Common myeloid progenitor, CD34-positive (primary cell): ENCODE data around the gene ADIPOQ.
"Not testable (repeated sequence)": the region's sequence is repeated elsewhere in the genome, so short reads cannot be mapped to it uniquely, and the experiment has no call there.

Source experiments
- CTCF ChIA-PET: fragments of 350-600 bp; sonication (Branson Sonifier 250); formaldehyde crosslinking; loops from one replicate; lab custom pipeline; 2021; ENCODE audit warnings: antibody characterized with exemption; lab: Charles Lee
- POLR2A ChIA-PET: fragments of 350-600 bp; sonication (Branson Sonifier 250); formaldehyde crosslinking; loops from one replicate; lab custom pipeline; 2021; ENCODE audit warnings: antibody characterized with exemption; lab: Charles Lee
- DNase-seq, 3 donors: peaks; one replicate each; pipeline versions ENCODE4 v3.0.0 to v3.0.0-alpha.2; 2013
- H3K27ac ChIP-seq, 2 experiments: 1 replicate in 1 of 2; 2 replicates in 1 of 2; pipeline ENCODE4 v1.7.0; 2013; ENCODE audit warnings: inconsistent platforms in 2 of 2, low read length in 2 of 2, mild to moderate bottlenecking in 2 of 2, low read depth in 1 of 2, moderate library complexity in 1 of 2; ENCODE audit not compliant: severe bottlenecking in 2 of 2, insufficient read depth in 1 of 2, poor library complexity in 1 of 2
- H3K27me3 ChIP-seq, 5 experiments: replicated peaks in 2 of 5; 1 replicate in 3 of 5; 2 replicates in 2 of 5; pipeline versions ENCODE4 v1.6.1 to v1.7.0; 2013; ENCODE audit warnings: low read length in 4 of 5, mild to moderate bottlenecking in 2 of 5, moderate library complexity in 2 of 5, inconsistent platforms in 1 of 5; ENCODE audit not compliant: insufficient read depth in 5 of 5, control insufficient read depth in 4 of 5
- H3K36me3 ChIP-seq, 4 experiments: 1 replicate in 2 of 4; 2 replicates in 2 of 4; pipeline versions ENCODE4 v1.6.1 to v1.7.0; 2013; ENCODE audit warnings: low read length in 3 of 4, control low read depth in 1 of 4, mild to moderate bottlenecking in 1 of 4; ENCODE audit not compliant: control insufficient read depth in 4 of 4, insufficient read depth in 4 of 4
- H3K4me1 ChIP-seq, 4 experiments: 1 replicate in 3 of 4; 2 replicates in 1 of 4; pipeline versions ENCODE4 v1.6.1 to v1.7.1; 2013; ENCODE audit warnings: low read length in 3 of 4, mild to moderate bottlenecking in 3 of 4, control low read depth in 1 of 4, inconsistent platforms in 1 of 4, moderate library complexity in 1 of 4; ENCODE audit not compliant: control insufficient read depth in 4 of 4, insufficient read depth in 4 of 4; ENCODE audit errors: control extremely low read depth in 1 of 4
- H3K4me3 ChIP-seq, 7 experiments: 1 replicate in 4 of 7; 2 replicates in 3 of 7; pipeline versions ENCODE4 v1.5.1 to v1.7.0; 2013; ENCODE audit warnings: mild to moderate bottlenecking in 7 of 7, low read length in 6 of 7, moderate library complexity in 6 of 7, inconsistent platforms in 2 of 7, low read depth in 2 of 7, control low read depth in 1 of 7; ENCODE audit not compliant: insufficient read depth in 4 of 7, control insufficient read depth in 1 of 7; ENCODE audit errors: extremely low read depth in 1 of 7
- H3K9me3 ChIP-seq, 5 experiments: 1 replicate in 4 of 5; 2 replicates in 1 of 5; pipeline versions ENCODE4 v1.6.1 to v1.7.1; 2013; ENCODE audit warnings: low read length in 4 of 5, mild to moderate bottlenecking in 2 of 5, inconsistent platforms in 1 of 5, low read depth in 1 of 5, moderate library complexity in 1 of 5; ENCODE audit not compliant: control insufficient read depth in 4 of 5, insufficient read depth in 2 of 5; ENCODE audit errors: control extremely low read depth in 1 of 5
- WGBS: methylation state at CpG from one replicate; pipeline ENCODE4 v1.1.5; 2013; ENCODE audit not compliant: insufficient coverage; 5-methylcytosine and 5-hydroxymethylcytosine counted together

Gene ADIPOQ

GRCh38 chr3:186821429-186822387 is 20.8 kb upstream of the ADIPOQ start:
- H3K27me3 ChIP-seq: peaks cover 4 to 33% (median 17%) of the 10 kb centered on the region in 5 experiments
- H3K4me1 ChIP-seq: peaks cover 0 to 22% (median 19%) of the 10 kb centered on the region in 4 experiments
- CTCF ChIA-PET: interaction anchor here (0.6 to 7.0 kb wide), 20 partner anchors 10 to 878 kb away, joined by 3 to 78 read pairs (median 3); partner anchors contain the start of gene AHSG
- no peak overlapping the region for H3K27ac ChIP-seq
- no peaks in the 10 kb centered on the region for H3K9me3 ChIP-seq
- no peak overlapping the region for H3K4me3 ChIP-seq
- no peaks in the 10 kb centered on the region for H3K36me3 ChIP-seq
- 57% methylated on average over 9 of the region's 11 CpGs for whole genome bisulfite sequencing
- DNase-seq: peak; percentile 64 to 79 (median 67)
- POLR2A ChIA-PET: interaction anchor here (0.7 kb wide), 1 partner anchor 14 kb away, joined by 4 read pairs; no protein-coding TSS in a partner anchor

GRCh38 chr3:186822388-186822759 is 20.1 kb upstream of the ADIPOQ start:
- CTCF ChIA-PET: interaction anchor here (1.1 to 7.0 kb wide), 9 partner anchors 9 to 839 kb away, joined by 3 to 78 read pairs (median 4); partner anchors contain the start of gene AHSG
- DNase-seq, H3K27ac ChIP-seq, POLR2A ChIA-PET, H3K36me3 ChIP-seq, H3K4me3 ChIP-seq, H3K9me3 ChIP-seq: not testable (repeated sequence)
- H3K4me1 ChIP-seq: peaks cover 0 to 27% (median 23%) of the 10 kb centered on the region in 4 experiments
- H3K27me3 ChIP-seq: peaks cover 4 to 33% (median 17%) of the 10 kb centered on the region in 5 experiments
- WGBS: no CpG with 5 or more reads among the region's 1 CpG

- Histone ChIP-seq H3K4me1 (peaks cover 0 to 30% (median 28%) of the 10 kb centered on the region in 4 experiments), H3K9me3 (no peaks in the 10 kb centered on the region), H3K4me3 (no peak overlapping the region), H3K27ac (no peak overlapping the region), H3K27me3 (peaks cover 6 to 40% (median 19%) of the 10 kb centered on the region in 5 experiments), H3K36me3 (no peaks in the 10 kb centered on the region)
- CTCF ChIA-PET: interaction anchor here (7.0 kb wide), 1 partner anchor 208 kb away, joined by 78 read pairs; the partner anchor contains the start of gene AHSG
- peak in 1 of 3 donors; percentile 22 for DNase-seq
- no CpG with 5 or more reads among the region's 2 CpGs for WGBS
- POLR2A ChIA-PET: no interaction called here
These were observed 19.1 kb upstream of the ADIPOQ start for GRCh38 chr3:186823386-186823785.

- no peak overlapping the region for H3K4me3 ChIP-seq
- WGBS: 68% methylated on average over 16 of the region's 18 CpGs
- H3K4me1 ChIP-seq: peaks cover 0 to 30% (median 28%) of the 10 kb centered on the region in 4 experiments
- DNase-seq: no peak
- no peak overlapping the region for H3K27ac ChIP-seq
- no peaks in the 10 kb centered on the region for H3K9me3 ChIP-seq
- H3K27me3 ChIP-seq: peaks cover 7 to 51% (median 30%) of the 10 kb centered on the region in 5 experiments
- ChIA-PET CTCF (interaction anchor here (0.8 to 1.7 kb wide), 6 partner anchors 10 to 235 kb away, joined by 3 to 12 read pairs (median 4); partner anchors contain the start of gene RFC4), POLR2A (interaction anchor here (1.0 kb wide), 1 partner anchor 41 kb away, joined by 4 read pairs; the partner anchor contains the start of gene EIF4A2)
- H3K36me3 ChIP-seq: no peaks in the 10 kb centered on the region
These were observed 17.9 kb upstream of the ADIPOQ start for GRCh38 chr3:186824430-186825139.

GRCh38 chr3:186825294-186825821 is 17.2 kb upstream of the ADIPOQ start:
- POLR2A ChIA-PET: interaction anchor here (0.6 kb wide), 1 partner anchor 41 kb away, joined by 6 read pairs; no protein-coding TSS in a partner anchor
- 3% methylated on average over 21 of the region's 23 CpGs for WGBS
- H3K27me3 ChIP-seq: peaks cover 14 to 59% (median 37%) of the 10 kb centered on the region in 5 experiments
- peak; percentile 35 to 68 (median 61) for DNase-seq
- no peaks in the 10 kb centered on the region for H3K9me3 ChIP-seq
- CTCF ChIA-PET: interaction anchor here (1.2 to 1.7 kb wide), 3 partner anchors 11 to 210 kb away, joined by 3 to 12 read pairs (median 4); partner anchors contain the start of gene RFC4
- H3K36me3 ChIP-seq: no peaks in the 10 kb centered on the region
- H3K4me3 ChIP-seq: peak overlapping the region in 3 of 7 experiments; percentile 26 to 56 (median 48)
- no peak overlapping the region for H3K27ac ChIP-seq
- peaks cover 0 to 30% (median 28%) of the 10 kb centered on the region in 4 experiments for H3K4me1 ChIP-seq

GRCh38 chr3:186825872-186826409 is 16.6 kb upstream of the ADIPOQ start:
- CTCF ChIA-PET: interaction anchor here (1.4 to 1.7 kb wide), 2 partner anchors 12 to 235 kb away, joined by 4 to 5 read pairs; no protein-coding TSS in a partner anchor
- H3K27me3 ChIP-seq: peaks cover 15 to 65% (median 42%) of the 10 kb centered on the region in 5 experiments
- WGBS: 21% methylated on average over 9 of the region's 11 CpGs
- H3K4me3 ChIP-seq: peak overlapping the region in 2 of 7 experiments; percentile 48 to 56
- peak in 1 of 3 donors; percentile 17 for DNase-seq
- POLR2A ChIA-PET: interaction anchor here (0.6 kb wide), 1 partner anchor 41 kb away, joined by 6 read pairs; no protein-coding TSS in a partner anchor
- H3K27ac ChIP-seq: no peak overlapping the region
- peaks cover 0 to 30% (median 28%) of the 10 kb centered on the region in 4 experiments for H3K4me1 ChIP-seq
- no peaks in the 10 kb centered on the region for H3K36me3 ChIP-seq
- peaks cover 0 to 1% (median 0%) of the 10 kb centered on the region in 5 experiments for H3K9me3 ChIP-seq
